Astrocyte (in vitro differentiated cells and primary cell): ENCODE results near the gene SLC9A9. TPM values are rescaled to one million over a fixed set of nuclear protein-coding genes. Genes with fewer than 3 reads are reported as not detected.

Source experiments
- DNase-seq: peaks from one replicate; pipeline ENCODE4 v3.0.0-alpha.2; 2010; ENCODE audit warnings: low read depth
- FAIRE-seq: peaks from 2 replicates; lab custom pipeline; 2011; peaks lifted over from hg19 to GRCh38; lab: Jason Lieb, UNC
- H2AFZ ChIP-seq: 2 replicates; pipeline ENCODE4 v1.6.0; 2012; ENCODE audit warnings: low read depth, low read length, inconsistent platforms
- H3K27ac ChIP-seq: 2 replicates; pipeline ENCODE4 v1.5.1; 2011; ENCODE audit warnings: low read depth, low read length, inconsistent platforms
- H3K27me3 ChIP-seq: 2 replicates; pipeline ENCODE4 v1.6.0; 2011; ENCODE audit warnings: low read length, inconsistent platforms; ENCODE audit not compliant: insufficient read depth
- H3K36me3 ChIP-seq: 2 replicates; pipeline ENCODE4 v1.5.1; 2011; ENCODE audit warnings: low read length, inconsistent platforms; ENCODE audit not compliant: insufficient read depth
- H3K4me1 ChIP-seq: 2 replicates; pipeline ENCODE4 v1.5.1; 2011; ENCODE audit warnings: low read length, inconsistent platforms; ENCODE audit not compliant: insufficient read depth
- H3K4me2 ChIP-seq: 2 replicates; pipeline ENCODE4 v1.6.0; 2012; ENCODE audit warnings: low read length, inconsistent platforms
- H3K4me3 ChIP-seq: 2 replicates; pipeline ENCODE4 v1.5.1; 2011; ENCODE audit warnings: low read depth, mild to moderate bottlenecking, low read length, inconsistent platforms; ENCODE audit not compliant: insufficient read depth
- H3K79me2 ChIP-seq: 2 replicates; pipeline ENCODE4 v1.6.0; 2012; ENCODE audit warnings: mild to moderate bottlenecking, low read length, inconsistent platforms; ENCODE audit not compliant: insufficient read depth
- H3K9ac ChIP-seq: 2 replicates; pipeline ENCODE4 v1.6.0; 2012; ENCODE audit warnings: mild to moderate bottlenecking, low read length, inconsistent platforms
- H3K9me3 ChIP-seq: 2 replicates; pipeline ENCODE4 v1.5.1; 2012; ENCODE audit warnings: low read depth, mild to moderate bottlenecking, low read length, inconsistent platforms; ENCODE audit not compliant: insufficient read depth
- H4K20me1 ChIP-seq: 2 replicates; pipeline ENCODE4 v1.6.0; 2012; ENCODE audit warnings: low read length, inconsistent platforms; ENCODE audit not compliant: insufficient read depth
- H3K27ac Mint-ChIP-seq: one replicate; pipeline ENCODE4 v1.8.0; 2021; ENCODE audit warnings: mild to moderate bottlenecking, mixed read lengths; ENCODE audit not compliant: unreplicated experiment
- H3K27me3 Mint-ChIP-seq: one replicate; pipeline ENCODE4 v1.8.0; 2021; ENCODE audit warnings: low read depth, mixed read lengths; ENCODE audit not compliant: unreplicated experiment
- H3K36me3 Mint-ChIP-seq: one replicate; pipeline ENCODE4 v1.8.0; 2021; ENCODE audit warnings: low read depth, mixed read lengths; ENCODE audit not compliant: unreplicated experiment
- H3K4me1 Mint-ChIP-seq: one replicate; pipeline ENCODE4 v1.8.0; 2021; ENCODE audit warnings: low read depth, mixed read lengths; ENCODE audit not compliant: unreplicated experiment
- H3K4me3 Mint-ChIP-seq: one replicate; pipeline ENCODE4 v1.8.0; 2021; ENCODE audit warnings: mild to moderate bottlenecking, moderate library complexity, mixed read lengths; ENCODE audit not compliant: unreplicated experiment
- H3K9me3 Mint-ChIP-seq: one replicate; pipeline ENCODE4 v1.8.0; 2021; ENCODE audit warnings: mild to moderate bottlenecking, mixed read lengths; ENCODE audit not compliant: unreplicated experiment
- CTCF ChIP-seq: IDR thresholded peaks from 2 replicates; pipeline ENCODE4 v1.5.1; 2011; ENCODE audit warnings: low read depth, mild to moderate bottlenecking, inconsistent platforms, low read length, moderate library complexity; ENCODE audit not compliant: insufficient read depth
- EZH2 ChIP-seq: IDR thresholded peaks from 2 replicates; pipeline ENCODE4 v1.6.1; 2012; ENCODE audit warnings: mild to moderate bottlenecking, low read length, inconsistent platforms; ENCODE audit not compliant: insufficient read depth
- total RNA-seq: library from RNA; stranded (reverse); gene quantifications from 2 replicates; pipeline ENCODE4 v1.2.1, GENCODE V29; 2021

SLC9A9 gene
- total RNA-seq, 1 donor from 2014 or later, result 1.5 TPM

- no peak for FAIRE-seq
- Mint-ChIP-seq H3K27me3 (no peaks in the 10 kb centered on the region), H3K4me3 (no peak overlapping the region), H3K9me3 (no peaks in the 10 kb centered on the region), H3K36me3 (no peaks in the 10 kb centered on the region), H3K27ac (no peak overlapping the region), H3K4me1 (no peaks in the 10 kb centered on the region)
- H3K36me3 ChIP-seq, result no peaks in the 10 kb centered on the region
- H3K79me2 ChIP-seq, result no peaks in the 10 kb centered on the region
- H2AFZ ChIP-seq, result no peak overlapping the region
- H3K4me3 ChIP-seq, result no peak overlapping the region
- no peaks in the 10 kb centered on the region for H3K9me3 ChIP-seq
- H3K9ac ChIP-seq, result no peak overlapping the region
- H3K4me2 ChIP-seq, result no peak overlapping the region
- H3K27me3 ChIP-seq, result no peaks in the 10 kb centered on the region
- no peak overlapping the region for H3K27ac ChIP-seq
- no peaks in the 10 kb centered on the region for H4K20me1 ChIP-seq
- no peak for DNase-seq
- TF ChIP-seq EZH2, result no peak
- TF ChIP-seq CTCF, result no peak
- H3K4me1 ChIP-seq, result no peaks in the 10 kb centered on the region
Observed at GRCh38 chr3:143812481-143812880, 35.8 kb downstream of the SLC9A9 start.

GRCh38 chr3:143811602-143812001 is 36.7 kb downstream of the SLC9A9 start:
- Mint-ChIP-seq H3K36me3 (no peaks in the 10 kb centered on the region), H3K27me3 (no peaks in the 10 kb centered on the region), H3K27ac (no peak overlapping the region), H3K9me3 (no peaks in the 10 kb centered on the region), H3K4me3 (no peak overlapping the region), H3K4me1 (peaks cover 2% of the 10 kb centered on the region)
- Histone ChIP-seq H3K36me3 (no peaks in the 10 kb centered on the region), H3K27me3 (no peaks in the 10 kb centered on the region), H2AFZ (no peak overlapping the region), H3K79me2 (no peaks in the 10 kb centered on the region), H3K9me3 (no peaks in the 10 kb centered on the region), H3K9ac (no peak overlapping the region), H3K4me3 (no peak overlapping the region), H3K4me2 (no peak overlapping the region), H3K27ac (no peak overlapping the region), H3K4me1 (no peaks in the 10 kb centered on the region), H4K20me1 (no peaks in the 10 kb centered on the region)
- no peak for FAIRE-seq
- no peak for DNase-seq
- no peak for TF ChIP-seq EZH2
- TF ChIP-seq CTCF, result no peak

GRCh38 chr3:143810953-143811265 is 37.4 kb downstream of the SLC9A9 start:
- FAIRE-seq, result no peak
- H3K36me3 Mint-ChIP-seq, result no peaks in the 10 kb centered on the region

More at GRCh38 chr3:143810953-143811265, 37.4 kb downstream of the SLC9A9 start:
- no peaks in the 10 kb centered on the region for H3K36me3 ChIP-seq
- no peak overlapping the region for H2AFZ ChIP-seq
- Mint-ChIP-seq H3K9me3 (no peaks in the 10 kb centered on the region), H3K27ac (no peak overlapping the region), H3K27me3 (no peaks in the 10 kb centered on the region), H3K4me1 (peaks cover 2% of the 10 kb centered on the region), H3K4me3 (no peak overlapping the region)
- H4K20me1 ChIP-seq, result no peaks in the 10 kb centered on the region
- H3K9me3 ChIP-seq, result no peaks in the 10 kb centered on the region
- no peak overlapping the region for H3K9ac ChIP-seq
- H3K4me1 ChIP-seq, result no peaks in the 10 kb centered on the region
- TF ChIP-seq EZH2 (no peak), CTCF (no peak)
- no peak overlapping the region for H3K4me2 ChIP-seq
- no peaks in the 10 kb centered on the region for H3K79me2 ChIP-seq
- no peak overlapping the region for H3K27ac ChIP-seq
- no peaks in the 10 kb centered on the region for H3K27me3 ChIP-seq
- no peak overlapping the region for H3K4me3 ChIP-seq
- DNase-seq, result no peak
